CMK (cell line): ENCODE results near the gene PHLDB3.
"Not testable (repeated sequence)": the region's sequence is repeated elsewhere in the genome, so short reads cannot be mapped to it uniquely, and the experiment has no call there.

ENCODE experiments used
- DNase-seq: peaks from one replicate; pipeline ENCODE4 v3.0.0-alpha.2; 2010; ENCODE audit warnings: low read depth

Gene PHLDB3

DNA sequence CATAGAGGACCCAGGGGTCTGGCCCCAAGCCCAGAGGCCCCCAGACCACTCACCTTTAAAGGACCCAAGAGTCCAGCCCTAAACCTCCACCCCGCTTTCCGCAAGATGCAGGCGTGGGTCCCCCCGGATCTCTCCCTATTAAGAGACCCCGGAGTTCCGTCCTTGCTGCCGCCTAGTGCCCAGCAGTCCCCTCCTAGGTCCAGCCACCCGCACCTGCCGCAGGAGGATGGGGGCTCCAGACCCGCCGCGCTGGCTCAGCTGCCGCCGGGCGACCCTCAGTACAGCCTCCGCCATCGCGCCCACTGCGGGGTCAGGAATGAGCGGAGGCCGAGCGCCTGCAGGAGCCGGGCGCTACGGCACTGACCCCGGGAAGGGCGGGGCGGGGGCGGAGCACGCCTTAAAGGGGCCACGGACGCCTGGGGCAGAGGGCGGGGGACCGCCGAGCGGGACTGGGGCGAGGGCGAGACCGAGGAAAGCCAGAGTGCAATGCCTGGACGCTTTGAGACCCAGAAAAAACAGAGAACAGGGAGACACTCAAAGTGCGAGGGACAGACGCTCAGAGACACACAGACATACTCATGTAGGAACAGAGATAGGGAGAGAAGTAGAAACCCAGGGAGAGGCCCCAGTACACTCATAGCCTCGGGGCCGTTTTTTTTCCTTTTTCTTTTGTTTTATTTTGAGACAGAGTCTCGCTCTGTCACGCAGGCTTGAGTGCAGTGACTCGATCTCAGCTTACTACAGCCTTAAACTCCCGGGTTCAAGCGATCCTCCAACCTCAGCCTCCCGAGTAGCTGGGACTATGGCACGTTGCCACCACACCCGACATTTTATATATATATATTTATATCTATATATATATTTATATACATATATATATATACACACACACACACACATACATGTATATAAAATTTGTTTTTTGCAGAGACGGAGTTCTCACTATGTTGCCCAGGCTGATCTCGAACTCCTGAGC, 22.6 kb upstream of the PHLDB3 start, which contains the start of gene ETHE1:
Gene ETHE1 (minus strand): TSS at position 318 of the 976 bp plus-strand sequence. CDS start 24 bp downstream, at position 294.
- DNase-seq = no peak

DNA sequence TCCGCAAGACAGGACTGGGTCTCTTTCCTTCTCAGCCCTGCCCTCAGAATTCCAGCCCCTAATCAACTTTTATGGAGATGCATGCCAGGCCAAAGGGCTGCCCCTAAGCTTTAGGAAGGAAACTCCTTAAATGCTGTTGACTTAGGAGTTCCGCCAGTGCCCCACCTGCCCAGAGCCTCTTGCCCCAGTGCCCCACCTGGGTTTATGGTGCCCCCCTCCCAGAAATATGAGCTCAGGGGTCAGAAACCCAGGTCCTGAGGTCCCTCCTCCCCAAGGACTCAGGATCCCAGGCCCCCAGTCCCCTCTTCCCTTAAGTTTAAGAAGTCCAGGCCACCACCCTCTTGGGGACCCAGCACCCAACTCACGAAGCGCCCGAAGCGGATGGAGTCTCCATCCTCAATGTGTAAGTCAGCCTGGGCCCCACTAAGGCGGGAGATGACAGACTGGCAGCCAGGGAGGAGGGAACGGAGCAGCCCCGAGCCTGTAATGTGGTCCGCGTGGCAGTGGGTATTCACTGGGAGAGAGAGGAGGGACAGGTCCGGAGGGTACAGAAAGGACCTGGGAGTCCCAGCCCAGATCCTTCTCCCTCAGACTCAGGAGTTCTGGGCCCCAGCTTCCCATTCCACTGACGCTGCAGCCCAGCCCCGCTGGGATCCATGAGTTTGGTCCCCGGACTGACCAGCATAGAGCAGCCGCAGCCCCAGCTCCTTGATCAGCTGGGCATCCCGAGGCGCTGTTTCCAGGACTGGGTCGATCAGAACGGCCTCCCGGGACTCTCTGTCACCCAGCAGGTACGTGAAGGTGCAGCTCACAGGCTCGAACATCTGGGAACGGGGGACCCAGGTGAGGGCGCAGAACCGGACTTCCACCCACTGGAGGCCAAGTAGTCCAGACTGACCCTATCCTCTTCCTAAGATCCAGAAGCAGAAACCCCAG, 21.6 kb upstream of the PHLDB3 start:
- no peak for DNase-seq

DNA sequence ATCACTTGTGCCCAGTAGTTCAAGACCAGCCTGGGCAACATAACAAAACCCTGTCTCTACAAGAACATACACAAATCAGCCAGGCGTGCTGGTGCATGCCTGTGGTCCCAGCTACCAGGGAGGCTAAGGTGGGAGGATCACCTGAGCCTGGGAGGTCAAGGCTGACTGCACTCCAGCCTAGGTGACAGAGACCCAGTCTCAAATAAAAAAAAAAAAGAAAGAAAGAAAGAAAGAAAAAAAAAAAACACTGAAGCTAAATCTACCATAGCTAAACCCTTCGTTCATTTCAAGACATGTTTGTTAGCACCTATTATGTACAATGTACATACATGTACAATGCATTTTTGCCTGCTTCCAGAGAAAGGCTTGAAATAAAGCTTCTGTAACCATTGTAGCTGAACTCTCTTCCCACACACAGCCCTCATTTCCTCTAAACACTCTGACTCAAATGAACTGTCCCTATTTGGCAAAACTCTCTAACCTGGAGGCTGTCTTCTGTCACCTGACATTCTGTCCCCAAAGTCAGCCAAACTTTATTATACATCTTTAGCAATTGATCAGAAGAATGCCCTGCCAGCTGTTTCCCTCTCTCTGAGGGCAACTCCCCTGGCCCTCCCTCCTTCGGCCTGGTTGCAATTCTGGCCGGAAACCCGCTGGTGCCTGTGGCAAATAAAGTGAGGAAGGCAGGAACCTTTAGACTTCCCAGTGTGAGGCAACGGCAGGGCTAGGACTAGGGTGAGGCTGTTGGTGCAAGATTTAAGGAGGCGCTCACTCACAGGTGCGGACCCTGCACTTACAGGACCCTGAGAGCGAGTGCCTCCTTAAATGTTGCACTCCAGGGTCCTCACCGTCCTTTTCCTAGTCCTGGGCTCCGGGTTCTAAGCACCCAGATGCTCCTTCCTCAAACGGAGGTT, 20.6 kb upstream of the PHLDB3 start:
- DNase-seq = no peak

DNA sequence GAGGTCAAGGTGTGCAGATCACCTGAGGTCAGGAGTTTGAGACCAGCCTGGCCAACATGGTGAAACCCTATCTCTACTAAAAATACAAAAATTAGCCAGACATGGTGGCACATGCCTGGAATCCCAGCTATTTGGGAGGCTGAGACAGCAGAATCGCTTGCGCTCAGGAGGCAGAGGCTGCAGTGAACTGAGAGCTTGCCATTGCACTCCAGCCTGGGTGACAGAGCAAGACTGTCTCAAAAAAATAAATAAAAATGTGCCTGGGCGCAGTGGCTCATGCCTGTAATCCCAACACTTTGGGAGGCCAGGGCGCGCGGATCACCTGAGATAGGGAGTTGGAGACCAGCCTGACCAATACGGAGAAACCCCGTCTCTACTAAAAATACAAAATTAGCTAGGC, 19.1 kb upstream of the PHLDB3 start:
- DNase-seq = not testable (repeated sequence)

DNA sequence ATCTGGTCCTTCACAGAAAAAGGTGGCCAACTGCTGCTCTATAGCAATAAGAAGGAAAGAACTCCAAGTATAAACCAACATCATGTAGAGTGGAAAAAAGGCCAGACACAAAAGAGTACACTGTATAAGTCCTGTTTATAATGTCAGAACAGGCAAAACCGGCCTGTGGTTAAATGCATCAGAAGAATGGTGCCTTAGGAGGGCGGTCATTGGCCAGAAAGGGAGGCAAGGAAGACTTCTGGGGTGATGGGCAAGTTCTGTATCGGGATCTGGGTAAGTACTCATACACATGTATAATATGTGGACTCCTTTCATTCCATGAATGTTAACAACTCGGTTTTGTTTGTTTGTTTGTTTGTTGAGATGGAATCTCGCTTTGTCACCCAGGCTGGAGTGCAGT, 18.4 kb upstream of the PHLDB3 start:
- DNase-seq = no peak

DNA sequence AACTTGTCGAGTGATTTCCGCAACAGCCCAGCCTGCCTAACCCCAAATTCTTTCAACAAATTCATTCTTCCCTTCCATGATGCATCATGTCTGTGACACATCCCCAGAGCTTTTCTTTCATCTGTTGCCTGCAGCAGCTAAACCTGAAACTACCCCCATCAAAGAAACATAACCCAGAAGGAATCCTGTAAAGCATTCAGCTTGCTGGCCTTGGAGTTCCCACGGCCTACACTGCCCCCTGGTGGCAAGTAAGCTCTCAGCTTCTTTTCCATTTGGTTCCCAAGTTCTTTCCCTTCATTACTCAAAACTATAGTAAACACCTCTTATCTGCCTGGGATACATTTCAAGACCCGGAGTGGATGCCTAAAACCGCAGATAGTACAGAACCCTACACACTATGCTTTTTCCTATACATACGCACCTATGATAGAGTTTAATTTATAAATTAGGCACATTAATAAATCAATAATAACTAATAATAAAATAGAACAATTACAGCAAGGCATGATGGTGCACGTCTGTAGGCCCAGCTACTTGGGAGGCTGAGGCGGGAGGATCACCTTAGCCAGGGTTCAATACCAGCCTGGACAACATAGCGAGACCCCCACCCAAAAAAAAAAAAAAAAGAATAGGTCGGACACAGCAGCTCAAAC, 15.0 kb upstream of the PHLDB3 start:
- DNase-seq = no peak

DNA sequence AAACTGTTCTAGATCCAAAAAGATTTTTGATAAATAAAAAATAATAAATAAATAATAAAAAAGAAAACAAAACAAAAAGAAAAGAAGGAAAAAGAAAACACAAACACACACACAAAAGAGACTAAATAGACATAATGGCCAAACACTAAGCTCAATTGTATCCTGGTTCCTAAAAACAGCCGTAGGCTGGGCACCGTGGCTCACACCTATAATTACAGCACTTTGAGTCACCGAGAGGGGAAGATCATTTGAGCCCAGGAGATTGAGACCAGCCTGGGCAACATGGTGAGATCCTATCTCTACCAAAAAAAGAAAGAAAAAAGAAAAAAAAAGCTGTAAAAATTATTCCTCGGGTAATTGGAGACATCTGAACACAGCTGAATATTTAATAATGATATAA, 13.5 kb upstream of the PHLDB3 start:
- DNase-seq = no peak

DNA sequence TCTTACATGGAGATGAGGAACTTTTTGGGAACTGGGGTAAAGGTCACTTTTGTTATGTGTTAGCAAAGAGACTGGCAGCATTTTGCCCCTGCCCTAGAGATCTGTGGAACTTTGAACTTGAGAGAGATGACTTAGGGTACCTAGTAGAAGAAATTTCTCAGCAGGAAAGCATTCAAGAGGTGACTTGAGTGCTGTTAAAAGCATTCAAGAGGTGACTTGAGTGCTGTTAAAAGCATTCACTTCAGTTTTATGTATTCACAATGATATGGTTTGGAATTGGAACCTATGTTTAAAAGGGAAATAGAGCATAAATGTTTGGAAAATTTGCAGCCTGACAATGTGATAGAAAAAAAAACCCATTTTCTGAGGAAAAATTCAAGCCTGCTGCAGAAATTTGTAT, 7.9 kb upstream of the PHLDB3 start:
- DNase-seq = not testable (repeated sequence)

DNA sequence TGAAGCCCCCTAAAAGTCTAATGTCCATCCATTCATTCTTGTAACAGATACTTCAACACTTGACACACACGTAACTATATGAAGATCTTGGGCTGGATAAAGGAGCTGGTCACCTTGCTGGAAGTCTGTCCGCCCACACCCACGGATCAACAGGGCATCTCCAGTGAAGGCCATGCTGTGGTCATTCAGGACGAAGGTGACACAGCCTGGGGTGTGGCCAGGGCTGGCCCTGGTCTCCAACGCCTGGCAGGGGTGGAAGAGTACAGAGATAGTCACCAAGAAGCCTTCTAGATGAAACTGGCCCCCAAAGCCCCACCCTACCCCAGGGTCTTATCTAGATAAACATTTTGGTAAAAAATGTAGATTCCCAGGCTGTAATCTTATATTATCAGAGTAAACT, 6.8 kb upstream of the PHLDB3 start:
- DNase-seq = no peak

DNA sequence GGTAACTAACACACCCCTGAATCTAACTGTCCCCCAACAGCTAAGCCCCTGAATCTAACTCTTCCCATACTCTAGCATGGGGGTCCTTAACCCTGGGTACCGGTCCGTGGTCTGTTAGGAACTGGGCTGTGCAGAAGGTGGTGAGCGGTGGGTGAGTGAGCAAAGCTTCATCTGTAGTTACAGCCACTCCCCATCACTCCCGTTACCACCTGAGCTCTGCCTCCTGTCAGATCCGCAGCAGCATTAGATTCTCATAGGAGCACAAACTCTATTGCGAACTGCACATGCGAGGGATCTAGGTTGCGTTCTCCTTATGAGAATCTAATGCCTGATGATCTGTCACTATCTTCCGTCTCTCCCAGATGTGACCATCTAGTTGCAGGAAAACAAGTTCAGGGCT, 6.2 kb upstream of the PHLDB3 start:
- DNase-seq = no peak

DNA sequence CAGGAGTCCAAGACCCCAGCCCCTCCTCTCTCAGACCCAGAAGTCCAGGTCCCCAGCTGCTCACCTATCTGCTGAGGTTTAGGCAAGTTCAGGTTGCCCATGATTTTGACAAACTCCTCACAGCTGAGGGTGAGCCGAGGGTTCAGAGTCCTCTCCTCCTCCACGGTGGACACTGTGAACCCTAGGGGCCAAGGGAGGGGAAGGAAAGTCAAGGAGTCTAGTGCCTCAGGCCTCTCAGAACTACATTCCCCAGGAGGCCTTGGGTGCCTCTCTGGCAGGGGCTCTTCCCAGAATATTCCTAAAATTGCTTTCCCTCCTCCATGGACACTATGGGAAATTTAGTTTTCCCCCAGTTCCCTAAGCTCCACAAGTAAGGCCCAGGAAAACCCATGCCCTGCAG, 3.3 kb upstream of the PHLDB3 start:
- no peak for DNase-seq

DNA sequence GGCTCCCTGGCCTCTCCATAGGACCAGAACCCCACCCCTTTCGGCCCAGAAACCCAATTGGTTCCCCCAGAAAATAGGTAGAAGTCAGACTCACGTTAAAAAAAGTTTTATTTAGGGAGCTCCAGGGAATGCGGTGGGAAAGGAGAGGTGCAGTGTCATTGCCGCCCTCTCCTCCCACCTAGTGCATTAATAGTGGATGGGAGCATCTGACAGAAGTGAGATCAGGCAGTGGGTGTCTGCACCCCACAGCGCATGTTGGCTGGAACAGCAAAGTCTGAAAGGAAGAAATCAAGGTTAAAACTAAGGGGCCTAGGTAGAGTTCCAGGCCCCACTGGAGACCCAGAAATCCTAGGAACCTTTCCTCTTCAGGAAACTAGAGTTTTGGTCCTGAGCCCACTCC, 2.1 kb upstream of the PHLDB3 start:
- DNase-seq = no peak

DNA sequence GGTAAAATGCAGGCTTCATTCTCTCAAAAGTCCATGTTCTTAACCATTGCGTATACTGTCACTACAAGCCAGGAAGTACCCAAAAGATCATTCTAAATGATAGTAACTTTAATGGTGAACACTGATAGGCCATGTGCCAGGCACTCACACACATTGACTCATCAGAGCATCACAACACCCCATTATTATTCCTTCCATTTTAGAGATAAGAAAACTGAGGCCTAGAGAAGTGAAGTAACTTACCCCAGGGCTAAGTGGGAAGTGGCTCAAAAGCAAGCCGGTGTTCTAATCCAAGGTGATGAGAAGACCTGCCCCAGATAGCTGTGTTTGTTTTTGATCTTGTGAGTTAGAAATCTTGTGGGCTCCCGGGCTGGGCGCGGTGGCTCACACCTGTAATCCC, 1.4 kb upstream of the PHLDB3 start:
- DNase-seq = no peak

DNA sequence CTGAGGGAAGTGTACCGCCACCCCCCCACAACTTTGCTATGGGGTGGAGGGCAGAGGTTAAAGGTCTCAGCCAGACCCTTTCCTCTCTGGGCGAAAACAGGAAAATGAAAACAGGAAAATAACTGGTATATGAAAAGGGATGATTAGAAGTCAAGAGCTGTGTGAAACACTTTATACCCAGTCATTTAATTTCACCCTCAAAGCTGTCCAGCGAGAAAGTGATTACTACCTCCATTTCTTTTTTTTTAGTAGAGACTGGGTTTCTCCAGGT, 575 bp upstream of the PHLDB3 start:
- no peak for DNase-seq

DNA sequence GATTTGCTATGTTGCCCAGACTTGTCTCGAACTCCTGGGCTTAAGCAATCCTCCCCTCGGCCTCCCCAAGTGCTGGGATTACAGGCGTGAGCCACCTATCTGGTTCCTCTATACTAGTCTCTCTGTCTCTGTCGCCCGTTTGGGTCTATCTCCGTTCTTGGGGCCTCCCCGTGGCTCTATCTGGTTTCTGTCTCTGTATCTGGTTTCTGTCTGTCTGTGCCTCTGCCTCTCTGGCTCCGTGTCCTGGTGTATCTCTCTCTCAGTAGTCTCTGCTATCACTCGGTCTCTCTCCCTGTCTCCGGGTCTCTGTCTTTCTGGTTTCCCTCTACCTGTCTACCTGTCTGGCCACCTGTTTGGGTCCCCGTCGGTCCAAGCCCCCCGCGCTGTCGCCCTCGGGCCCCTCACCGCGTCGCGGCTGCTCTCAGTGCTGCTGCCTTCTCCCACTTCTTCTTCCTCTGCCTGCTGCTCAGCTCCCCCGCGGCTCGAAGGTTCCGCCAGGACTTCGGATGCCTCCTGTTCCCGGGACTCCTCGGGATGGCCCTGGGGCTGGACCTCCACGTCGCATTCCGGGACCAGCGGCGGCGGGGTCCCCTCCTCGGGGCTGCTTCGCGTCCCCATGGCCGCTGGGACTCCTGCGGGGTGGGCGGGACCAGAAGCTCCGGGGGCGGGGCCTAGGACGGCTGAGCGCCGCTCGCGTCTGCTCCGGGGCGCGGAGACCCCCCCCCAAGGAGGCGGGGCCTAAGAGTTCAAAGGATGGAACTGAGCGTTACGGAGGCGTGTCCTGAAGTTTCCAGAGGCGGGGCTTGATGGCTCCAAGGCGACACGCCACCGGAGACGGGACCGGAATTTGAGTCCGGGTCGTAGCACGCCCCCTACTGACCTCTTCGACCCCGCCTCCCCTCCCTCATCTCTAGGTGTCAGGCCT, 783 bp downstream of the PHLDB3 start:
- peak; percentile 88 for DNase-seq

DNA sequence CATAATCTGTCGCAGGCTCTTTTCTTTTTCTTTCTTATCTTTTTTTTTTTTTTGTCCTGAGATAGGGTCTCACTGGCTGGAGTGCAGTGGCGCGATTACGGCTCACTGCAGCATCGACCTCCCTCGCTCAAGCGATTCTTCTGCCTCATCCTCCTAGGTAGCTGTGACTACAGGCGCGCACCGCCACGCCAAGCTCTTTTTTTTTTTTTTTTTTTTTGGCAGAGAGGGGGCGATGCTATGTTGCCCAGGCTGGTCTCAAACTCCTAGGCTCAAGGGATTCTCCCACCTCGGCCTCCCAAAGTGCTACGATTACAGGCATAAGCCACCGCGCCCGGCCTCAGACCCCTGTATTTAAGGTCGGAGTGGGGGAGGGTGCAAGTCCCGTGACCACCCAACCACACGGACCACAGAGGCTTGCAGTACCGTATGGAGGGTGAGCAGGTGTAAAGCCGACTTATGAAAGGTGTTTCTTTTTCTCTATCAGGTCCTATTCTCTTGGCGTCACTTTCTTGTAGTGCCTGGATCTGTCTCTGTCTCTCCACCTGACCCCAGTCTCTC, 2.0 kb downstream of the PHLDB3 start:
- no peak for DNase-seq

DNA sequence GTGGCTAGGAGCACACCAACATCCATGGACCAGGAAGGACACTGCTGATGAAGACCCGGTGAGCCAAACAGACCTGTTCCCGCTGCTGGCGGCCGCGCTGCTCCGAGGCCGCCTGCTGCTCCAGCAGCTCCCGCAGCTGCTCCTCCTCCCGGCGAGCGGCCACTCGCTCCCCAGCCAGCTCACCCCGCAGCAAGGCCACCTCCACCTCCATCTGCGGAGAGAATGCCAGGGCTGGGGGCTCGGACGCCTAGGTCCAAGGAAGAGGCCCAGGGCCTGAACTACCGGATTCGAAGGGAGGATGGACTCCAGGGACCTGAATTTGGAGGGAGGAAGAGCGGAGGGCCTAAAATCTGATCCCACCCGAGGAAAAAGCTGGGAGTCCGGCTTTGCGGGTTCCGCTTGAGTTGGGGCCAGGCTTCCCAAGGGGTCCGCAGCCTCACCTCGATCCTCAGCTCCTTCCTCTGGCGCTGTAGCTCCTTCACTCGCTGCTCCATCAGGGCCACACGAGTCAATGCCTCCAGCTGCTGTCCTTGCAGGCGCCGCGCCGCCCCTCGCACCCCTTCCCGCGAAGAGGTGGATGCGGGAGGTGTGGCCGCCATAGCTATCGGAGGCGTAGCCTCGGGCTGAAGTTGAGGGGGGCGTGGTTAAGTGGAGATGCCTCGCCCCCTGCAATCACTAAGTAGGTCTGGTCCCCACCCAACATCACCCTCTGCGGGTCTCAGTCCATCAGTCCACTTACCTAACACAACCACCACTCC, 2.7 kb downstream of the PHLDB3 start:
- DNase-seq = no peak

DNA sequence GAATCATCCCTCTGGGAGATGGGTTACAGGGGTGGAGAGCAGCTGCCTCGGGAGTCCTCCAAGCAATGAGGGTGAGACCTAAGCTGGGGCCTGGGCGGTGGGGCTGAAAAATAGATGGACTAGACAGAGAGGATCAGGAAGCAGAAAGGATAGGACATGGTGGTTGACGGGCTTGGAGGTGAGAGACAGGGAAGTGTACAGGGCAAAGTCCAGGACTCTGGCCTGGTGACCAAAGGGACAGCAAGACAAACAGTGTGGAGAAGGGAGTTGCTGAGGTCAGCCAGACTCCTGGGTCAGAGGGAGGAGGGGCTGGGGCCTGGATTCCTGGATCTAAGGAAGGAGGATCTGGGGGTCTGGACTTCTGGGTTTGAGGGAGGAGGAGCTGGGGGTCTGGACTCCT, 5.5 kb downstream of the PHLDB3 start:
- no peak for DNase-seq

DNA sequence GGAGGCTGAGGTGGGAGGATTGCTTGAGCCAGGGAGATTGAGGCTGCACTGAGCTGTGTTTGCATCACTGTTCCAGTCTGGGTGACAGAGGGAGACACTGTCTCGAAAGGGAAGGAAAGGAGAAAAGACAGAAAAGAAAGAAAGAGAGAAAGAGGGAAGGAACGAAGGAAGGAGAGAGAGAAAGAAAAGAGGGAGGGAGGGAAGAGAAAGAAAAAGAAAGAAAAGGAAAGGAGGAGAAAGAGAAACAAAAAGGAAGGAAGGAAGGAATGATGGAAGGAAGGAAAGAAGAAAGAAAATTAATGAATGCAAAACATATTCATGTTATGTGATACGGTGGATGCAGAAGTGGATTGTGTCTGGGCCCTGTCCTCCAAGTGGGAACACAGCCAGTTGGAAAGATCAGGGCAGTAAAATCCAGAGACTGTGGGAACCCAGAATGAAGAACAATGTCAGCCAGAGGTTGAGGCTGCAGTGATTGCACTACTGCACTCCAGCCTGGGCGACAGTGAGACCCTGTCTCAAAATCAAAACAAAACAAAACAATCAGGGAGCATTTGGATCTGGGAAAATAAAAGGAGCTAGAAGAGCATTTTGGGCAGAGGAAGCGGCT, 6.2 kb downstream of the PHLDB3 start:
- no peak for DNase-seq
